Effector memory CD8-positive, alpha-beta T cell (primary cell): ENCODE data around the gene CDH4.
"Not testable (repeated sequence)": the region's sequence is repeated elsewhere in the genome, so short reads cannot be mapped to it uniquely, and the experiment has no call there.

ENCODE experiments used
- ATAC-seq: fragments of 150-1000 bp; cut with Tn5 transposase; replicated peaks from 2 replicates; pipeline ENCODE4 v1.10.0; 2021; ENCODE audit warnings: mild to moderate bottlenecking, moderate library complexity
- DNase-seq, 3 experiments: peaks; one replicate each; pipeline ENCODE4 v3.0.0; 2021
- H3K27ac Mint-ChIP-seq, 2 donors: one replicate each; pipeline ENCODE4 v1.8.0; 2022; ENCODE audit warnings: mild to moderate bottlenecking in 2 of 2, mixed read lengths in 2 of 2, moderate library complexity in 2 of 2
- H3K27me3 Mint-ChIP-seq, 2 donors: one replicate each; pipeline ENCODE4 v1.8.0; 2022; ENCODE audit warnings: mixed read lengths in 2 of 2
- H3K36me3 Mint-ChIP-seq: one replicate; pipeline ENCODE4 v1.8.0; 2022; ENCODE audit warnings: mild to moderate bottlenecking, moderate library complexity, mixed read lengths; ENCODE audit not compliant: insufficient read depth
- H3K4me1 Mint-ChIP-seq, 2 donors: one replicate each; pipeline ENCODE4 v1.8.0; 2022; ENCODE audit warnings: low read depth in 2 of 2, mixed read lengths in 2 of 2
- H3K4me3 Mint-ChIP-seq, 2 donors: one replicate each; pipeline ENCODE4 v1.8.0; 2022; ENCODE audit warnings: mild to moderate bottlenecking in 2 of 2, mixed read lengths in 2 of 2, moderate library complexity in 2 of 2
- H3K9me3 Mint-ChIP-seq, 2 donors: one replicate each; pipeline ENCODE4 v1.8.0; 2022; ENCODE audit warnings: mixed read lengths in 2 of 2

The CDH4 gene

DNA sequence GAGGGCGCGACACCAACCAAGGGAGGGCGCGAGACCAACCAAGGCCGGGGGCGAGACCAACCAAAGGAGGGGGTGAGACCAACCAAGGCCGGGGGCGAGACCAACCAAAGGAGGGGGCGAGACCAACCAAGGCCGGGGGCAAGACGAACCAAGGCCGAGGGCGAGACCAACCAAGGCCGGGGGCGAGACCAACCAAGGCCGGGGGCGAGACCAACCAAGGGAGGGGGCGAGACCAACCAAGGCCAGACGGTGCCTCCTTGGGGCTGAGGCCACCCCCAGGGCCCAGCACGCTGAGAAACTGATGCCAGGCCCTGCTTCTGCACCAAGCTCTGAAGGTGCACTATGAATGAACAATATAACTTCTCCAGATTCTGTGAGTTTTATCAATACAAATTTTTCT is 726.4 kb downstream of the CDH4 start:
- H3K36me3 Mint-ChIP-seq, result peaks cover 30% of the 10 kb centered on the region
- H3K4me3 Mint-ChIP-seq, result no peak overlapping the region

DNA sequence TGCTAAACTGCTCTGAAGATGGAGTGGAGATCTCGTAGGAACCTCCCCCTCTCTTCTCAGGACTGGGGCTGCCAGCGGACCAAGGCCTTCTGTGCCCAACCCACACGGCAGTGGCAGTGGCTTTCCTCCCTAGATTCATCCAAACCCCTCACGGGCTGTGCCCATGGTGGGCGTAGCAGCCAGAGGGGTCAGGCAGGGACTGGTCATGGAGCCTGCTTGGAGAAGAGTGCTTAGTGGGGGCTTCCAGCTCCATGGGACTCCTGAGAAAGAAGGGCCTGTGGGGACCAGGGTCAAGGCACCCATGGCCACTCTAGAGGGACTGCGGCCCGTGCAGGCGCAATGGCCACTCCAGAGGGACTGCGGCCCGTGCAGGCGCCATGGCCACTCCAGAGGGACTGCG is 727.0 kb downstream of the CDH4 start:
- DNase-seq, result no peak
- H3K27ac Mint-ChIP-seq, result peak overlapping the region in 1 of 2 donors; percentile 67
- H3K27me3 Mint-ChIP-seq, result no peaks in the 10 kb centered on the region
- H3K9me3 Mint-ChIP-seq, result peaks cover 6 to 20% of the 10 kb centered on the region in 2 donors
- no peak overlapping the region for H3K4me3 Mint-ChIP-seq
- peaks cover 31% of the 10 kb centered on the region for H3K36me3 Mint-ChIP-seq
- peaks cover 24 to 26% of the 10 kb centered on the region in 2 donors for H3K4me1 Mint-ChIP-seq
- no peak for ATAC-seq

More for the DNA sequence above, 726.4 kb downstream of the CDH4 start:
- DNase-seq (no peak), ATAC-seq (no peak)
- H3K4me1 Mint-ChIP-seq, result peaks cover 21 to 24% of the 10 kb centered on the region in 2 donors
- H3K9me3 Mint-ChIP-seq, result peaks cover 6 to 20% of the 10 kb centered on the region in 2 donors
- no peaks in the 10 kb centered on the region for H3K27me3 Mint-ChIP-seq
- H3K27ac Mint-ChIP-seq, result peak overlapping the region in 1 of 2 donors; percentile 67

DNA sequence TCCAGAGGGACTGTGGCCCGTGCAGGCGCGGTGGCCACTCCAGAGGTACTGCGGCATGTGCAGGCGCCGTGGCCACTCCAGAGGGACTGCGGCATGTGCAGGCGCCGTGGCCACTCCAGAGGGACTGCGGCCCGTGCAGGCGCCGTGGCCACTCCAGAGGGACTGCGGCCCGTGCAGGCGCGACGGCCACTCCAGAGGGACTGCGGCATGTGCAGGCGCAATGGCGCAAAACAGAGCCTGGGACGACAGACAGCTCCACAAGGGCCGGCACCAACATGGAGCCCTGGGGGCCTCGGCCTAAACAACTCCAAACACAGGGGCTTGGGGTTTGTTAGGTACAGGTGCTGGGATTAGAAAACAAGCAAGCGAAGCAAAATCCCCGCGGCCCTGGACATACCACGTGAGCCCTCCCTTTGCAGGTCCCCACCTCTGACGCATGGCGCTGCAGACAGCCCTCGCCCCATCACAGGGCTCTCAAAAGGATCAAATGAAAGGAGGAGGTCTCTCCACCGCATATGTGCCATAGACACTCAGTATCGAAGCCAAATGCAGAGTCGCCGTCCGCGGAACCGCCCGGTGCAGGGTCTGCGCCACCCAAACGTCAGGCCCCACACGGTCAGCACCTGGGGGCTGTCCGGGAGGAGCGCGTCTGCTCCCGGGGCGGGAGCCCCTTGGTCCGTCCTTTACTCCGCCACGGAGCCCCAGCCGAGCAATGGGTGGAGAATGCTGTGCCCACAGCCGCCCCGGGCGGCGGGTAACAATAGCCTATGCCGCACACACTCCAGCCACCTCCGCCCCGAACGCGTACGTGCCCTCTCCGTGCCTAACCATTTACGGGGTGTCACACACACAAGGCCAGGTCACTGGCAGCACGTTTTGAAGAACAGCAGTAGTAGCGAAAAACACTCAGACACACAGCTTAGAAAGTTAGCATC is 727.9 kb downstream of the CDH4 start:
- Mint-ChIP-seq H3K27ac (no peak overlapping the region), H3K4me1 (peaks cover 27 to 30% of the 10 kb centered on the region in 2 donors), H3K27me3 (no peaks in the 10 kb centered on the region), H3K36me3 (peaks cover 31% of the 10 kb centered on the region), H3K9me3 (peaks cover 6 to 20% of the 10 kb centered on the region in 2 donors), H3K4me3 (no peak overlapping the region)
- ATAC-seq, result no peak
- DNase-seq, result no peak

DNA sequence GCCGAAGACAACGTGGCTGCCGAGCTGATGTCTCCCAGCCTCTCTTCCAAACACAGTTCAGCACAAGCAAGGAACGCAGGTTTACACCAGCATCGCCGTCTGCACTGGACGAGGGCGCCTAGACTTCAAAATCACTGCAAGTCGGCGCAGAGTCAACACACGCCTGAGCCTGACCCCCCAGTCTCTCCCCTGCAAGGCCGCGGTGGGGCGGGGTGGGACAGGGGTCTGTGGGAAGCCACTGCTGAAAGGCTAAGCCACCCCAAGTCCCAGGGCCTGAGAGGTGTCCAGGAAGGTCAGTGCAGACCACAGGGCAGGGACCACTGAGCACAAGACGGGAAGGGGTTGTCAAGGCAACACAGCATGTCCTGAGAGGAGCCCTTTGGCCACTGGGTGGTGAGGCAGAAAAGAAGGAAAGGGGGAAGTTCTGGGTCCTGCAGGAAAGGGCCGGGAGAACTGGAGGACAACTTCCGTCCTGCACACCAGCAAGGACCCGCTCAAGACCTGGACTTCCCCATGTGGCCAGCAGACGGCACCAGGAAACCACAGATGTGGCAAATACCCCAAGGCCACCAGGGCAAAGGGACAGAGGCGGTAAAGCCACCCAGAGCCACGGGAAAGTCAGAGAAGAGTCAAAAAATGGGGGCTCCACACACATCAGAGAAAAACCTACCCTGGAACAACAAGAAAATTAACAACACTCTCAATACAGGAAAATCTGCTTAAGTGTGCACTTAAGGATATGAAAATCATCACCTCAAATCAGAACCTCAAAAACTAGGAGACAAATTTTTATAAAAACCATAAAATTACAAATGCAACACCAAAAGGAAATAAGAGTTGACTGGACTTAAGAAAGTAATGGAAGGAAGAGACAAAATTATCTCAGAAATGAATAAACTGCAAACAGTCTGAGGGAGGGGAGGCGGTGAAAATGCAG is 728.9 kb downstream of the CDH4 start:
- H3K27me3 Mint-ChIP-seq, result no peaks in the 10 kb centered on the region
- H3K27ac Mint-ChIP-seq, result peak overlapping the region; percentile 93 to 95
- DNase-seq, result no peak
- ATAC-seq, result no peak
- H3K9me3 Mint-ChIP-seq, result peaks cover 6 to 20% of the 10 kb centered on the region in 2 donors
- peak overlapping the region; percentile 13 to 25 for H3K4me3 Mint-ChIP-seq
- H3K4me1 Mint-ChIP-seq, result peaks cover 27 to 32% of the 10 kb centered on the region in 2 donors
- peaks cover 34% of the 10 kb centered on the region for H3K36me3 Mint-ChIP-seq

DNA sequence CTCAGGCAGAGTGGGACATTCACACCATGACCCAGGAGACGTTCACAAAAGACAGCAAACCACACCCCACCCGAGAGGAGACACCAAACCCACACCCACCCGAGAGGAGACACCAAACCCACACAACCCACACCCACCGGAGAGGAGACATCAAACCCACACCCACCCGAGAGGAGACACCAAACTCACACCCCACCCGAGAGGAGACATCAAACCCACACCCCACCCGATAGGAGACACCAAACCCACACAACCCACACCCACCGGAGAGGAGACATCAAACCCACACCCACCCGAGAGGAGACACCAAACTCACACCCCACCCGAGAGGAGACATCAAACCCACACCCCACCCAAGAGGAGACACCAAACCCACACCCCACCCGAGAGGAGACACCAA is 729.6 kb downstream of the CDH4 start:
- ATAC-seq, result peak; percentile 26
- peaks cover 27 to 33% of the 10 kb centered on the region in 2 donors for H3K4me1 Mint-ChIP-seq
- H3K27me3 Mint-ChIP-seq, result not testable (repeated sequence)
- H3K27ac Mint-ChIP-seq, result peak overlapping the region; percentile 93 to 95
- peaks cover 34% of the 10 kb centered on the region for H3K36me3 Mint-ChIP-seq
- peak overlapping the region; percentile 63 for H3K4me3 Mint-ChIP-seq
- H3K9me3 Mint-ChIP-seq, result peaks cover 6 to 20% of the 10 kb centered on the region in 2 donors
- peak in 1 of 3 experiments; percentile 9 for DNase-seq

DNA sequence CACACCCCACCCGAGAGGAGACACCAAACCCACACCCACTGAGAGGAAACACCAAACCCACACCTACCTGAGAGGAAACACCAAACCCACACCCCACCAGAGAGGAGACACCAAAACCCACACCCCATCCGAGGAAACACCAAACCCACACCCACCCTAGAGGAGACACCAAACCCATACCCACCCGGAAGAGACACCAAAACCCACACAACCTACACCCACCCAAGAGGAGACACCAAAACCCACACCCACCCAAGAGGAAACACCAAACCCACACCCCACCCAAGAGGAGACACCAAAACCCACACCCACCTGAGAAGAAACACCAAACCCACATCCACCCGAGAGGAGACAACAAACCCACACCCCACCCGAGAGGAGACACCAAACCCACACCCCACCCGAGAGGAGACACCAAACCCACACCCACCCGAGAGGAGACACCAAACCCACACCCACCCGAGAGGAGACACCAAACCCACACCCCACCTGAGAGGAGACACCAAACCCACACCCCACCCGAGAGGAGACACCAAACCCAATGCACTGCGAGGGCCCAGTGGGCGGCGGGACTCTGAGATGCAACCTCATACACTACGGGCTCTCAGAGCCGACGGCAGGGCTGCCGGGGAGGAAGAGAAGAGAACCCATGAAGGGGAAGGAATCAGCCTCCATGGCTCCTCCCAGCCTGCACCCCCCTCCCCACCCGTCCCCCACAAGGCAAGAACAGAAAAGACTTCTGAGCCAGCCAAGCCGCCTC is 730.3 kb downstream of the CDH4 start:
- Mint-ChIP-seq H3K27me3 (no peaks in the 10 kb centered on the region), H3K4me1 (peaks cover 31 to 36% of the 10 kb centered on the region in 2 donors), H3K27ac (peak overlapping the region; percentile 93 to 95), H3K36me3 (peaks cover 30% of the 10 kb centered on the region), H3K9me3 (peaks cover 6 to 20% of the 10 kb centered on the region in 2 donors), H3K4me3 (peak overlapping the region; percentile 63)
- DNase-seq (peak; percentile 22 to 27 (median 25)), ATAC-seq (peak; percentile 69)

DNA sequence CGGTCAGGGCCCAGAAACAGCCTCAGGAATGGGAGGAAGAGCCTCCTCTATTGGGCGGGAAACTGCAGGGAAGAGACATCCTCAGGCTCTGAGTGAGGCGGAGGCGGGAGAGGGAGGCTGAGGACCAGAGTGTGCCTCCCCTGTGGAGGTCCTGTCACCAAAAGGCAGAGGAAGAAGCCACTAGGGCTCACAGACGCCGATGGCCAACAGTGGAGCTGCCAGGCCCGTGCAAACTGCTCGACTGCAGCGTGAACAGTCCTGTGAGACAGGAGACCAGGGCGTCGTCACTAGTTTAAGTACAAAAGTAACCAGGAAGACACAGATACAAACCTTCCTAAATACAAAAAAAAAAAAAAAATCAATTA is 730.9 kb downstream of the CDH4 start:
- no peak overlapping the region for H3K4me3 Mint-ChIP-seq
- H3K4me1 Mint-ChIP-seq, result peaks cover 31 to 39% of the 10 kb centered on the region in 2 donors
- H3K9me3 Mint-ChIP-seq, result peaks cover 6 to 20% of the 10 kb centered on the region in 2 donors
- ATAC-seq (no peak), DNase-seq (no peak)
- peak overlapping the region in 1 of 2 donors; percentile 93 for H3K27ac Mint-ChIP-seq
- no peaks in the 10 kb centered on the region for H3K27me3 Mint-ChIP-seq
- peaks cover 30% of the 10 kb centered on the region for H3K36me3 Mint-ChIP-seq

DNA sequence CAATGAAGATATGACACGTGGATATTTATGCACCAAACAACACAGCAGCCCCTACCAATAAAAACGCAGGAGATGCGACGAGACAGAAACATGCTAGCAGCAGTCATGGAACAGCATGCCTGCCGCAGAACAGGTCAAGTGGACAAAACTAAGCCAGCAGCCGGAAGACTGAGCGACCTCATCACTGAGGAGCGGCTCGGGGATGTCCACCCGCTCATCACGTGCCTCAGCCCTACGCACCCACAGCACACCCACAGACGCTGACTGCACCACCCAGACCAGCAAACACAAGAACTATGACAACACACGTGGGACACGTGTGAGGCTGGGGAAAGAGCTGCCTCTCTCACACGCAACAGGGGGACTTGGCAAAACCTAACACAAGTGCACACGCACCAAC is 731.9 kb downstream of the CDH4 start:
- Mint-ChIP-seq H3K27me3 (no peaks in the 10 kb centered on the region), H3K4me3 (no peak overlapping the region), H3K4me1 (peaks cover 38 to 41% of the 10 kb centered on the region in 2 donors), H3K36me3 (peaks cover 32% of the 10 kb centered on the region), H3K27ac (peak overlapping the region in 1 of 2 donors; percentile 35), H3K9me3 (peaks cover 6 to 20% of the 10 kb centered on the region in 2 donors)
- DNase-seq, result no peak
- ATAC-seq, result no peak

DNA sequence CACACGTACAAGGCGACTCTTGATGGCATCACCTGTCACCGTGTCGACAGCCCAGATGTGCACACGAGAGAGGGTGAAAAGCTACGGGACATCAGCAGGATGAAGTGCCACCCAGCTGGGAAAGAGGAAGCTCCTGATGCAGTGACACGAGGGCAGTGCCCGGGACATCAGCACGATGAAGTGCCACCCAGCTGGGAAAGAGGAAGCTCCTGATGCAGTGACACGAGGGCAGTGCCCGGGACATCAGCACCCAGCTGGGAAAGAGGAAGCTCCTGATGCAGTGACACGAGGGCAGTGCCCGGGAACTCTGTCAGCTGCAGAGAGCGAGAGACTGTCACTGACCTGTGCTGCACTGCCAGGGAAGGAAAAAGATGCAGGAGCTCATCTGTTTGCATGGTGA is 732.4 kb downstream of the CDH4 start:
- ATAC-seq, DNase-seq, H3K27me3 Mint-ChIP-seq, H3K4me3 Mint-ChIP-seq: not testable (repeated sequence)
- peak overlapping the region in 1 of 2 donors; percentile 35 for H3K27ac Mint-ChIP-seq
- peaks cover 41 to 44% of the 10 kb centered on the region in 2 donors for H3K4me1 Mint-ChIP-seq
- peaks cover 6 to 20% of the 10 kb centered on the region in 2 donors for H3K9me3 Mint-ChIP-seq
- peaks cover 34% of the 10 kb centered on the region for H3K36me3 Mint-ChIP-seq

DNA sequence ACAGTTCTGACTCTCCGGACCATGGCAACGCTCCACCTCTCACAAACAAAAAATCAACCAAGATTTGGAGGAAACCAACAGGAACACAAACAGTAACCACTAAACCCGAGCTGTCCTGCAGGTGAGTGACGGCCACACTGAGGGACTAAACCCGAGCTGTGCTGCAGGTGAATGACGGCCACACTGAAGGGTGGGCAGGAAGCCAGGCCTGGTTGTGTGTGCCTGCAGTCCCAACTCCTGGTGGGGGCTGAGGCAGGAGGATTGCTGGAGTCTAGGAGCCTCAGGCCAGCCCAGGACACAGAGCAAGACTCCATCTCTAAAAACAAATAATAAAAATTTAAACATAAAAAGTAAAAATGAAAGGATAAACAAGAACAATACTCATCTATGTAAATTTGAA is 733.0 kb downstream of the CDH4 start:
- Mint-ChIP-seq H3K4me3 (no peak overlapping the region), H3K9me3 (peaks cover 6 to 20% of the 10 kb centered on the region in 2 donors), H3K27me3 (no peaks in the 10 kb centered on the region), H3K27ac (no peak overlapping the region), H3K36me3 (peaks cover 36% of the 10 kb centered on the region), H3K4me1 (peaks cover 47 to 50% of the 10 kb centered on the region in 2 donors)
- DNase-seq, result no peak
- no peak for ATAC-seq

DNA sequence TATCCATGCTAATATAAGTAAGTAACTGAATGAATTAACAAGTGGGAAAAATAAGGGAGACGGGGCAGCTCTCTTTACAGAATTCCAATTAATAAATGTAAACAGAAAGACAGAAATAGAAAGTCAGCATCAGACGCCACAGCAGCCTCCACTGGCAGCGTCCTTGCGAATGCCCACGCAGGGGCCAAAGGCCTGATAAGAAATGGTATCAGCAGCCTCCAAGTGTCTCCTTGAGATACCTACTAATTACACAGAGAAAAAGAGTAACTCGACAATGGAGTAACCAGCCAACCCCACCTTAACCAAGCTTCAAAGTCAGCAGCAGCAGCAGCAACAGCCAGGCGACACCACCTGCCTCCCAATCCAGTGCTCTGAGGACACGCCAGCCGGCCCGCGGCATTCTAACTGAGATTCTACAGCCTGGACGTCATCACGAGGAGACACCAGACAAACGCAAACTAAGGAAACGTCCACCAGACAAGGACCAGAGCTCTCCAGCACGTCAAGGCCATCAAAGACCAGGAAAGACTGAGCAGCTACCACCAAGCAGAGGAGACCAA is 734.8 kb downstream of the CDH4 start:
- no peak overlapping the region for H3K4me3 Mint-ChIP-seq
- H3K9me3 Mint-ChIP-seq, result peaks cover 8 to 23% of the 10 kb centered on the region in 2 donors
- ATAC-seq (no peak), DNase-seq (no peak)
- H3K27ac Mint-ChIP-seq, result no peak overlapping the region
- no peaks in the 10 kb centered on the region for H3K27me3 Mint-ChIP-seq
- peaks cover 40% of the 10 kb centered on the region for H3K36me3 Mint-ChIP-seq
- peaks cover 45 to 46% of the 10 kb centered on the region in 2 donors for H3K4me1 Mint-ChIP-seq

DNA sequence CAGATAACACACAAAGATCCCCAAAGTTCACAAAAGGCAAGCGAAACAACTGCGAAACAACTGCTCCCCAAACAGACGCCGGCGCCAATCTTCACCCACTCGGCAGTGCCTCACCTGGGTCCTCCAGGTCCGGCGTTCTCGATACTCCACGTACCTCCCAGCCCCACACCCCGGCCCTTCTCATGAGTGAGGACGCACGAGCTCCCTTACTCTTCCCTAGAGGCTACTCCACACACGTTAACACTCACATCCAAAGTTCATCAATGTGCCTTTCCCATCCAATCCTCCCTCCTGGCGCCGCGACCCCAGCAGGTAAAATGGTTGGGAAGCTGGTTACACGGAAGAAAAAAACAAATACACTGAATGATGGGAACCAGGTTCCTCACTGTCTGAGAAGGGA is 736.6 kb downstream of the CDH4 start:
- H3K27me3 Mint-ChIP-seq, result no peaks in the 10 kb centered on the region
- H3K36me3 Mint-ChIP-seq, result peaks cover 32% of the 10 kb centered on the region
- peak overlapping the region in 1 of 2 donors; percentile 35 for H3K27ac Mint-ChIP-seq
- no peak for ATAC-seq
- H3K4me1 Mint-ChIP-seq, result peaks cover 33 to 36% of the 10 kb centered on the region in 2 donors
- H3K9me3 Mint-ChIP-seq, result peaks cover 4 to 26% of the 10 kb centered on the region in 2 donors
- no peak for DNase-seq
- H3K4me3 Mint-ChIP-seq, result peak overlapping the region in 1 of 2 donors; percentile 65
